ENCODE measurements around the gene ULK1.

Gene ULK1

DNA sequence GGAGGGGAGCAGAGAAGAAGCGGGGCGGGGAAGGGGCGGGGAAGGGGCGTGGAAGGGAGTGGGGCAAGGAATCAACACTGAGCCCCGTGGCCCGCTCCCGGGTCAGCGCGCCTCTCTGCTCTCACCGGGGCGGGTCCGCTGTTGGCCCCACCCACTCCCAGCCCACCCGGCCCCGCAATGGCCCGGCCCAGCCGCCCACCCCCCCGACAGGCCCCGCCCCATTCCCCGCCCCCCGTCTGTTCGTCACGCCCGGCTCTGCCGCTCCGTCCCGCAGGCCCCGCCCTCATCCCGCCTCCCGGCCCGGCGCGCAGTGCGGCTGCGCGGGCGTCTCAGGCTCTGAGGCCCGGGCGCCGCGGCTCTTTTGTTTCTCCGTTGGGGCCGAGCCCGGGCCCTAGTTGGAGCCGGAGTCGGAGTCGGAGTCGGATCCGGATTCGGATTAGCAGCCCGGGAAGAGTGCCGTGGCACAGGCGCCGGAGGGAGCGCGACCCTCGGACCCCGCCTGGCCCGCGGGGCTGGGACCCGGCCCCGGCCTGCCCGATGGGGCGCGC lies at the start of gene ULK1:
Gene ULK1 (plus strand): TSS at position 310 of the 548 bp plus-strand sequence. CDS start 380 bp downstream, outside the sequence.
- Histone ChIP-seq H3K36me3 (ENCODE audit: insufficient read depth, low read length) (no peaks in the 10 kb centered on the region), H3K4me1 (ENCODE audit: insufficient read depth, low read length) (peaks cover 12% of the 10 kb centered on the region), H3K9ac (ENCODE audit: low read depth, low read length) (peak within 1 kb of the TSS; percentile 68), H3K9me3 (ENCODE audit: control insufficient read depth, insufficient read depth, low read length) (no peaks in the 10 kb centered on the region)

DNA sequence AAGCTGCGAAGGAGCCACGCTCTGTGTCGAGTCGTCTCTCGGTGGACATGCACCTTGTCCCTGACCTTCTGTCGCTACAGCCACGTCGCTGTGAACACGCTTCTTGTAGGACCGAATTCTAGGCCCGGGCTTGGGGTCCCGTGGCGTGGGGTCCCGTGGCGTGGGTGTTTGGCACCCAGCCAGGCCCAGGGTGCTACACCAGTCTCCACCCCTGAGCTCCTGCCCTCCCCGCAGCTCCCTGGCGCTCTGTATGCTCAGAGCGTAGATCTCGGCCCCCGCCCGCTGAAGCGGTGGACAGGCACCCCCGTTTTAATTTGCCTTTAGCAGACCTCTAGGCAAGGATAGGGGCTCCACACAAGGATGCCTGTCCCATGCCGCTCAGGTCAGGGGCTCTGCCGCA lies 49.8 kb upstream of the ULK1 start:
- H3K4me1 ChIP-seq (ENCODE audit: insufficient read depth, low read length): no peaks in the 10 kb centered on the region
- H3K9me3 ChIP-seq (ENCODE audit: control insufficient read depth, insufficient read depth, low read length): no peaks in the 10 kb centered on the region
- H3K9ac ChIP-seq (ENCODE audit: low read depth, low read length): no peak overlapping the region
- no peaks in the 10 kb centered on the region for H3K36me3 ChIP-seq (ENCODE audit: insufficient read depth, low read length)

DNA sequence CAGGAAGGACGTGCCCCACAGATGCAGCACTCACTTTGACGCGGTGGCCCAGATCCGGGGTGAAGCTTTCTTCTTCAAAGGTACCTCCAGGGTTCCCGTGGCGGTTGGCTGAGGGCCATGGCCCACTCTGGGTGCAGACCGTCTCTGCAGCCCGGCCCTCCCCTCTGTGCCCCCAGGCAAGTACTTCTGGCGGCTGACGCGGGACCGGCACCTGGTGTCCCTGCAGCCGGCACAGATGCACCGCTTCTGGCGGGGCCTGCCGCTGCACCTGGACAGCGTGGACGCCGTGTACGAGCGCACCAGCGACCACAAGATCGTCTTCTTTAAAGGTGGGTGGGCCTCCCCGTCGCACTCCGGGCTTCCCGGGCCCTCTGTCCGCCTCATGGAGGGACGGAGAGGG lies 49.3 kb upstream of the ULK1 start:
- no peaks in the 10 kb centered on the region for H3K4me1 ChIP-seq (ENCODE audit: insufficient read depth, low read length)
- H3K9me3 ChIP-seq (ENCODE audit: control insufficient read depth, insufficient read depth, low read length): no peaks in the 10 kb centered on the region
- H3K9ac ChIP-seq (ENCODE audit: low read depth, low read length): no peak overlapping the region
- H3K36me3 ChIP-seq (ENCODE audit: insufficient read depth, low read length): no peaks in the 10 kb centered on the region

DNA sequence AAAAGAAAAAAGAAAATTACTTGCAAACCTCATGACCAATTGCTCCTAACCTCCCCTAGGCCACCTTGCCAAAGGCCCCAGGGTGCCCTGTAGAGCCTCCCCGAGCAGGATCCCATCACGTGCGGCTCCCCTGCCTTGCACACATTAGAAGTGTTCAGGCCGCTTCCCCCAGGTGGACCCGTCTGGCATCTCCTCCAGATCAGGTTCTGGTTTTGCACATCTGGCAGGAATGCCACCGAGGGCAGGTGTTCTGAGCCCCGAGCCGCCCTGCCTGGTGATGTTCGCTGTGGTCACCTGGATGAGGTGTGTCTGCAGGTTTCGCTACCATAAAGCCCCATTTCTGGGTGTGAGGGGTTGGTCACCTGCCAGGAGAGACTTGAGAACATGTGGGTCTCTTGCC lies 47.0 kb upstream of the ULK1 start:
- H3K9me3 ChIP-seq (ENCODE audit: control insufficient read depth, insufficient read depth, low read length): no peaks in the 10 kb centered on the region
- H3K36me3 ChIP-seq (ENCODE audit: insufficient read depth, low read length): no peaks in the 10 kb centered on the region
- no peaks in the 10 kb centered on the region for H3K4me1 ChIP-seq (ENCODE audit: insufficient read depth, low read length)
- H3K9ac ChIP-seq (ENCODE audit: low read depth, low read length): no peak overlapping the region

DNA sequence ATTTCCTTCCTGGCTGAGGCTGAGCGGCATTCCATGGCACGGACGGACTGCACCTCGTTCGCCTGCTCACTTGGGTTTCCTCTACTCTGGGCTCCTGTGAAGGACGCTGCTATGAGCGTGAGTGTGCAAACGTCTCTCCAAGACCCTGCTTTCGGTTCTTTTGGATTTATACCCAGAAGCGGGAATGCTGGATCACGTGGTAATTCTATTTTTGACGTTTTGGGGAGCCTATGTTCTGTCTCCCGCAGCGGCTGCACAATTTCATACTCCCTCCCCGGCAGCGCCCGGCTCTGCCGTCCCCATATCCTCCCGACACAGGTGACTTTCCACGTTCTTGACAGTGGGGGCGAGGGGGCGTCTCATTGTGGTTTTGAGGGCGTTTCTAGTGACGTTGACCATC lies 45.7 kb upstream of the ULK1 start:
- Histone ChIP-seq H3K9me3 (ENCODE audit: control insufficient read depth, insufficient read depth, low read length) (no peaks in the 10 kb centered on the region), H3K4me1 (ENCODE audit: insufficient read depth, low read length) (no peaks in the 10 kb centered on the region), H3K36me3 (ENCODE audit: insufficient read depth, low read length) (no peaks in the 10 kb centered on the region), H3K9ac (ENCODE audit: low read depth, low read length) (no peak overlapping the region)

DNA sequence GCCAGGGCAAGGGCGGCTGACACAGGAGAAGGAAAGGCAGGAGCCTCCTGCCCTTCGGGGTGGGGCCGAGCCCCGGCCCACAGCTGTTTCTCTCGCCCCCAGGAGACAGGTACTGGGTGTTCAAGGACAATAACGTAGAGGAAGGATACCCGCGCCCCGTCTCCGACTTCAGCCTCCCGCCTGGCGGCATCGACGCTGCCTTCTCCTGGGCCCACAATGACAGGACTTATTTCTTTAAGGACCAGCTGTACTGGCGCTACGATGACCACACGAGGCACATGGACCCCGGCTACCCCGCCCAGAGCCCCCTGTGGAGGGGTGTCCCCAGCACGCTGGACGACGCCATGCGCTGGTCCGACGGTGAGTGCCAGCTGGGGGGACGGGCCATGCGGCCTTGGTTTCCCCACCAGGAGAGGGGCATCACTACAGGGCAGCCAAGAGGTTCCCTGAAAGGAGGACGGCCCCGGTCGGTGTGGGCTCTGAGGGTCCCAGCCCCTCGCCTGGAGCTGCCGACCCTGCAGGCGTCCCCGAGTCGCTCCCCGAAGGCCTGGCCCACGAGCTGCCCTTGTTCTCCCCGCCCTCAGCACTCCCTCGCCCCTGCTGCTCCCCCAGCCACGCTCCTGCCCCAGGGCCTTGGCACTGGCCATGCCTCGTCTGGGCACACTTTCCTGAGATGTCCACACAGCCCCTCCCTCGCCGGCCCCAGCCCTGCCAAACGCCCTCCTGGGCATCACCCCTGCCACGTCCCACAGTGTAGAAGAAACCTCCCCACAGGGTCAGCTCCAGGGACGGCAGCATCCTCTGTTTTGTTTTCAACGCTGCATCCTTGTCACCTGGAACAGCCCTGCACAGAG lies 44.5 kb upstream of the ULK1 start:
- H3K4me1 ChIP-seq (ENCODE audit: insufficient read depth, low read length): no peaks in the 10 kb centered on the region
- H3K36me3 ChIP-seq (ENCODE audit: insufficient read depth, low read length): no peaks in the 10 kb centered on the region
- no peaks in the 10 kb centered on the region for H3K9me3 ChIP-seq (ENCODE audit: control insufficient read depth, insufficient read depth, low read length)
- H3K9ac ChIP-seq (ENCODE audit: low read depth, low read length): no peak overlapping the region

DNA sequence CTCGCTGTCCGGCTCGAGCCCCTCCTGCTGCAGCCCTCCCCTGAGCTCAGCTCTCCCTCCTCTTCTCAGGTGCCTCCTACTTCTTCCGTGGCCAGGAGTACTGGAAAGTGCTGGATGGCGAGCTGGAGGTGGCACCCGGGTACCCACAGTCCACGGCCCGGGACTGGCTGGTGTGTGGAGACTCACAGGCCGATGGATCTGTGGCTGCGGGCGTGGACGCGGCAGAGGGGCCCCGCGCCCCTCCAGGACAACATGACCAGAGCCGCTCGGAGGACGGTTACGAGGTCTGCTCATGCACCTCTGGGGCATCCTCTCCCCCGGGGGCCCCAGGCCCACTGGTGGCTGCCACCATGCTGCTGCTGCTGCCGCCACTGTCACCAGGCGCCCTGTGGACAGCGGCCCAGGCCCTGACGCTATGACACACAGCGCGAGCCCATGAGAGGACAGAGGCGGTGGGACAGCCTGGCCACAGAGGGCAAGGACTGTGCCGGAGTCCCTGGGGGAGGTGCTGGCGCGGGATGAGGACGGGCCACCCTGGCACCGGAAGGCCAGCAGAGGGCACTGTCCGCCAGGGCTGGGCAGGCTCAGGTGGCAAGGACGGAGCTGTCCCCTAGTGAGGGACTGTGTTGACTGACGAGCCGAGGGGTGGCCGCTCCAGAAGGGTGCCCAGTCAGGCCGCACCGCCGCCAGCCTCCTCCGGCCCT lies 43.4 kb upstream of the ULK1 start:
- Histone ChIP-seq H3K9ac (ENCODE audit: low read depth, low read length) (no peak overlapping the region), H3K36me3 (ENCODE audit: insufficient read depth, low read length) (no peaks in the 10 kb centered on the region), H3K4me1 (ENCODE audit: insufficient read depth, low read length) (peaks cover 4% of the 10 kb centered on the region), H3K9me3 (ENCODE audit: control insufficient read depth, insufficient read depth, low read length) (no peaks in the 10 kb centered on the region)

DNA sequence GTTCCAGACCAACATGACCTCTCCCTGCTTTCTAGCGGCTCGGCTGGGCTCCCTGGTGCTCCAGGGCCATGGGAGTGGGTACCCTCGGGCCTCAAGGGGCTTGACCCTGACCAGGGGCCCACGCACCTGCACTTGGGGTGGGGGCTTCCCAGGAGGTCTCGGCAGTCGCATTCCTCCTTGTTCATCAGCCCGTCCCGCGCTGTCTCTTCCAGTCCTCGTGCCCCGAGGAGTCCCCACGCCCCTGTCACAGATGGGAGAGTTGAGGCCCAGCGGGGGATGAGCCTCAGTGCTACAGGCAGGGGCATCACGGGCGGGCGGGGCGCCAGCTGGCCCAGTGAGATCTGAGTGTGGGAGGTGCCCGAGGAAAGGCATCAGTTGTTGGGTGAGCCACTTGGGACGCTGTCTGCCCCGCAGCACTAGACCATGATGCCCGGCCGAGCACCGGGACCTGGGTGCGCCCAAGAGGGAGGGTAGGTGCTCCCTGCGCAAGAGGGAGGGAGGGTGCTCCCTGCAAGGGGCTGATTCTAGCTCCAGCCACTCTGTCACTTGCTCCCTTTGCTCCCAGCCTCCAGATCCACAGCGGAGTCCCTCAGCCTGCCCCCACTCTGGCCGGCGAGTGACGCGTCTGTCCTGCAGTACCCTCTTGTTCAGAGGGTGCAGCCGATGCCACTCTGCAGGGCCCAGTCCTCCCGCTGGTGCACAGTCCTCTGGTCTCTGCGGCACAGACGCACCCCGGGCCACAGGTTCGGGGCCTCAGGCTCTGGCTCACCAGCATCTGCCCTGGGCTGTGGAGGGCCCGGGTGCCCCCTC lies 42.5 kb upstream of the ULK1 start:
- peaks cover 7% of the 10 kb centered on the region for H3K4me1 ChIP-seq (ENCODE audit: insufficient read depth, low read length)
- H3K9me3 ChIP-seq (ENCODE audit: control insufficient read depth, insufficient read depth, low read length): no peaks in the 10 kb centered on the region
- H3K9ac ChIP-seq (ENCODE audit: low read depth, low read length): no peak overlapping the region
- no peaks in the 10 kb centered on the region for H3K36me3 ChIP-seq (ENCODE audit: insufficient read depth, low read length)

DNA sequence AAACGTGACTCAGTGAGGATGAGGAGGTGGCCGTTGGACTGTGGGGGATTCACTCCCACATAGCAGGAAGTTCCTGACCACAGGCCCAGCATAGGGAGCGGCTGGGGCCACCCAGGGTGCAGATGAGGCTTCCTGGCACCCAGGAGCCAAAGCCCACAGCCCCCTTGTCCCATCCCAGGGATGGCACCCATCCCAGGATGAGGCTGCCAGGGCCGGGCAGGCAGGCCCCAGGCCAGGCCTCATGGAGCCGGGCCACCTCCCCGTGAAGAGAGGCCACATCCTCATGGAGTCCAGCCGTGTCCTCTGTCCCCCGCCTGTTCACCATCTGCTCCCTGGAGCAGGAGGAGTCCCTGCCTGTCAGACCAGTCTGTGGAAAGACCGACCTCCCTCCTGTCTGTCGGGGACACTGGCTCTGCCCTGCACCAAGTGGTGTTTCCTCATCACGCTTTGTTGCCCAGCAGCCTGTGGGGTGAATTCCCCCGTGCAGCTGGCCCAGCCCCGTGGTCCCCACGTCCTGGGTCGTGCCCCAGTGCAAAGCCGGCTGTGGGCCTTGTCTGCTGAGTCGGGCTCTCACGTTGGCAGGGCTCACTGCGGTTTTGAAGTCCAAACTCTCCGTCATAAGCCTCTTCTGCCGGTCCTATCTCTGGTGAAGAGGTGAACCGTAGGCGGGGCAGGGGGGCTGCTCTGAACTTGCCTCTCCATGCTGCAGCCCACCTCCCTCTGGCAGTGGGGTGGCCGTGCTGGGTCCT lies 41.7 kb upstream of the ULK1 start:
- Histone ChIP-seq H3K9me3 (ENCODE audit: control insufficient read depth, insufficient read depth, low read length) (no peaks in the 10 kb centered on the region), H3K36me3 (ENCODE audit: insufficient read depth, low read length) (no peaks in the 10 kb centered on the region), H3K9ac (ENCODE audit: low read depth, low read length) (no peak overlapping the region), H3K4me1 (ENCODE audit: insufficient read depth, low read length) (peaks cover 7% of the 10 kb centered on the region)

DNA sequence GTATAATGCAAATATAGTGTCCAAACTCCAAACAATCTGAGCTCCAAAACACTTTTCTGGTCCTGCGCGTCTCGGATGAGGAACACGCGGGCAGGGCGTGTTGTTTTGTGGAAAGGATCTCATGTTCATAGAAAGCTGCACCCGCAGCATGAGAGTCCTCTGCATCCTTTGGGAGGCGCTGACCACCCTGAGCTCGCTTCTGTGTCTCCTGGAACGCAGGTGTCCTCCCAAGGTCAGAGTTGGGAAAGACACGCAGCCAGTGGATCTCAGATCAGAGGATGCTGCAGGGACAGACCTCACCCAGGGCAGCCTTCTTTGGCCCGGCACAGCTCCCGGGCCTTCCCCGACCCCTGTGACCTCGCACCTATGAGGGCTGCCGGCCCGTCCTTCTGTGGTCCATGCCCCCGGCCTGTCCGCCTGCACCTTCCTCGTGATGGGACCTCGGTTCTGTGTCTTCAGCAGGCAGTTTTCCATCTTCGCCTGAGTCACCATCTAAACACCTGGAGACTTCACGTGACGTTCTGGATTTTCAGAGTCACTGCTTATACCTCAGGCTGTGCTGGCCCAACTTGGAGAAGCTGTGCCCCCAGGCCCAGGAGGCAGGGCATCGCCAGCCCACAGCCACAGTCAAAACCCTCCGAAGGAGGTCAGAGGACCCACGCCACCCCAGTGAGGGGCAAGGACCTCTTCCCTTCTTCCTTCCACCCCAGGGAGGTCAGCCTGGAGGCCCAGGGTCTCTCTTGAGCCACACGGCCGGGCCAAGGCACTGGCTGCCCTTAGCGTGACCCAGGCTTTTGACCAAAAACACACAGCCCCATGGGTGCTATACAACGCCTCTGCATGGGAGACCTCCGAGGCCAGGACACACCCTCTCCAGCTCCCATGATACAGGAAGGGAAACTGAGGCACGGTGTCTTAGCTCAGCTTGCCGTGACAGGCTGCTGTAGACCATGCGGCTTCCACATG lies 40.3 kb upstream of the ULK1 start:
- Histone ChIP-seq H3K36me3 (ENCODE audit: insufficient read depth, low read length) (no peaks in the 10 kb centered on the region), H3K9me3 (ENCODE audit: control insufficient read depth, insufficient read depth, low read length) (no peaks in the 10 kb centered on the region), H3K9ac (ENCODE audit: low read depth, low read length) (no peak overlapping the region), H3K4me1 (ENCODE audit: insufficient read depth, low read length) (peaks cover 7% of the 10 kb centered on the region)

DNA sequence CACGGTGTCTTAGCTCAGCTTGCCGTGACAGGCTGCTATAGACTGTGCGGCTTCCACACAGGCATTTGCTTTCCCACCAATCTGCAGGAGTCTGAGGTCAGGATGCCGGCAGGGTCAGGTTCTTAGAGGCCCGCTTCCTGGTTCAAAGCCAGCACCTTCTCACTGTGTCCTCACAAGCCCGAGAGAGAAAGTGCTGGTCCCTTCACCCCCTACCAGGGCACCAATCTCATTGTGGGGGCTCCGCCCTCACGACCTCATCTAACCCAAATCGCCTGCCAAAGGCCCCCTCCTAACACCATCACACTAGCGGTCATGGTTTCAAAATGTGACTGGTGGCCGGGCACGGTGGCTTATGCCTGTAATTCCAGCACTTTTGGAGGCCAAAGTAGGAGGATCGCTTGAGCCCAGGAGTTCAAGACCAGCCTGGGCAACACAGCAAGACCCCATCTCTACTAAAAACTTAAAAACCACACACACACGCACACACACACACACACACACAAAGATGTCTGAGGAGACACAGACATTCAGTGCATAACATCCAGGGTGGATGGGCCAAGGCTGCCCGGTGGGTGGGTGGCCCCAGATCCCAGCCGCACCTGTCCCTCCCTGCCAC lies 39.5 kb upstream of the ULK1 start:
- no peak overlapping the region for H3K9ac ChIP-seq (ENCODE audit: low read depth, low read length)
- no peaks in the 10 kb centered on the region for H3K9me3 ChIP-seq (ENCODE audit: control insufficient read depth, insufficient read depth, low read length)
- no peaks in the 10 kb centered on the region for H3K36me3 ChIP-seq (ENCODE audit: insufficient read depth, low read length)
- H3K4me1 ChIP-seq (ENCODE audit: insufficient read depth, low read length): peaks cover 7% of the 10 kb centered on the region

DNA sequence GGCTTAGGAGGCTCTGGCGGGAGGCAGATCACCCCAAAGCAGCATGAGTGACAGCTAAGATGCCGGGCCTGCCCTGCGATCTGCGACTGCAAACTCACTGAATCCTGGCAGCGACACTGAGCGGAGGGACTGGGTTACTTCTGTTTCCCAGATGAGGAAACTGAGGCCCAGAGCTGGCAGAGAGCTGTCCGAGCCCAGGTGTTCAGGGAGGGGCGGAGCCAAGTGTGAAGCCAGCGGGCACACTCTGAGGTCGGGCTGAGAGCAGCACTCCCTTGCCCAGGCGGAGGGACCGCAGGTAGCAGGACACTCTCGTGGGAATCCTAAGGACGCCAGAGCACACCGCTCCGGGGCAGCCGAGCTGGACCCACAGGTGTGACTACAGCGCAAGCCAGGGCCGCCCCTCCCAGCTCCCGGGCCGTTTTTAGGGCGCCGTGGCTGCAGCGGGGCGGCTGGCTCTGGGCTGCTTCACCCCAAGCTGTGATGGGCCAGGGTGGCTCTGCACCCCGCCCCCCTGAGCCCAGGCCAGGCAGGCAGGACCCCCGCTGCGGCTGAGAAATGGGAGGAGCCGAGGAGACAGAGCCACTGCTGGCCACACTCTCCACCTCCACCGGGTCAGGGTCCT lies 38.8 kb upstream of the ULK1 start:
- Histone ChIP-seq H3K36me3 (ENCODE audit: insufficient read depth, low read length) (no peaks in the 10 kb centered on the region), H3K9ac (ENCODE audit: low read depth, low read length) (no peak overlapping the region), H3K4me1 (ENCODE audit: insufficient read depth, low read length) (peaks cover 7% of the 10 kb centered on the region), H3K9me3 (ENCODE audit: control insufficient read depth, insufficient read depth, low read length) (no peaks in the 10 kb centered on the region)
